CD4-positive, alpha-beta T cell treated with Interleukin-6 for 4 hours (primary cell): ENCODE data around the gene SUMF1.
"Not testable (repeated sequence)": the region's sequence is repeated elsewhere in the genome, so short reads cannot be mapped to it uniquely, and the experiment has no call there.

Experiments
- DNase-seq: peaks from one replicate; pipeline ENCODE4 v3.0.0-alpha.2; 2020; ENCODE audit warnings: mixed read lengths

Gene SUMF1

DNA sequence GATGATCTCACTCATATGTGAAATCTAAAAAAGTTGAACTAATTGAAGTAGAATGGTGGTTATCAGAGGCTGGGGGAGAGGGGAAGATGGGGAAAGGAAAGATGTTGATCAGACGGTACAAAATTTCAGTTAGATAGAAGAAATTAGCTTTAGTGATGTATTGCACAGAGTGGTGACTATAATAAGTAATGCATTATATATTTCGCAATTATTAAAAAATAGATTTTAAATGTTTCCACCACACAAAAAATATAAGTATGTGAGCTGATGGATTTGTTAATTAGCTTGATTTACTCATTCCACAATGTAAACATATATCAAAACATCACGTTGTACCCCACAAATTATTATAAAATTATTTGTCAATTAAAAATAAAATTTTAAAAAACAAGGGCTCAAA lies 8.1 kb downstream of the SUMF1 start:
- no peak for DNase-seq

DNA sequence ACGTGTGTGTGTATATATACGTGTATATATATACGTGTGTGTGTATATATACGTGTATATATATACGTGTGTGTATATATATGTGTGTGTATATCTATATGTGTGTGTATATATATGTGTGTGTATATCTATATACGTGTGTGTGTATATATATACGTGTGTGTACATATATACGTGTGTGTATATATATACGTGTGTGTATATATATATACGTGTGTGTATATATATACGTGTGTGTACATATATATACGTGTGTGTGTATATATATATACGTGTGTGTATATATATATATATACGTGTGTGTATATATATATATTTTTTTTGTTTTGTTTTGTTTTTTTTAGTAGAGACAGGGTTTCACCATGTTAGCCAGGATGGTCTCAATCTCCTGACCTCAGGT lies 10.3 kb downstream of the SUMF1 start:
- DNase-seq, result not testable (repeated sequence)

DNA sequence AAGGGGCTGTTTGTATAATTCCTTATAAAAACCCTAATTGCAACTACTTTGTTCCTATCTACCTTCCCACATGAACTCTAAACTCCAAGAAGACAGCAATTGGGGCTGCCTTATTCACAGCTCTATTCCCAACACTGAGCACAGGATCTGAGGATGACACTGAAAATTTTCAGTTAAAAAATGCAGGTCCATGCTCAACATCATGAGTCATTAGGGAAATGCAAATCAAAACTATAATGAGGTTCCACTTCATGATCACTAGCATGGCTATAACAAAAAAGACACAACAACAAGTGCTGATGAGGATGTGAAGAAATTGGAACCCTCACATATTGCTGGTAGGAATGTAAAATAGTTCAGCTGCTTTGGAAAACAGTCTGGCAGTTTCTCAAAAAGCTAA lies 12.9 kb downstream of the SUMF1 start:
- DNase-seq, result no peak

DNA sequence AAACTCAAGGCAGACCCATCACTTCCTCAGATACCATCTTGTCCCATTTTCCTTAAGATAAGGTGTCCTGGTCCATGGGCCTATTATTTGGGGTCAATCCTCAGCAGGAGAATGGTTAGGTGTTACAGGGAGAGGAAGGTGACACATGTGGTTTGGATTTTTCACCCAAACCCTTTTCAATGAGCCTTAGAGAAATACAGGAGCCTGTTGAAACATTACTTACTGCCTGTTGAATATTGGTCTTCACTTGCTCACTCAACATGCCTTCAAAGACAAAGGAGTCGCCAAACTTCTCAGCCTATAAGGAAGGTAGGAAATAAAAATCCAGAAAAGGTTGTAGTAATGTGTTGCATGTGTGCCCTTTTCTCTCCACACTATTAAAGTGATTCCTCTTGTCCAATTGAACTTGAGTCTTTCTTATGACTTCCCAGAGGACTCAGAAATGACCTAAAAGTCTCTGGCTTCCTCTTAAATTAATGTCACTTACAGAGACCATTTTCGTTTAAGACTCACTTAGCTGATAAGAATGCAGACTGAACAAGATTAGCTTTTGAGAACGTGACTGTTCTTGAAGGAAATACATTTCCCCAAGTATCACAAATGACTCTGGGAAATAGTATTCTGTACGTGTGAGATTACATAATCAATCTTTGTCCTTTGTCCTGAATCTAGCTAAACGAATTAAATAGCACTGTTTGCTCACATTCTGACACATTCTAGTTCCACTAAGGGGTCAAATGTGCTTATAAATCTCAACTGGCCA lies 17.8 kb downstream of the SUMF1 start:
- no peak for DNase-seq

DNA sequence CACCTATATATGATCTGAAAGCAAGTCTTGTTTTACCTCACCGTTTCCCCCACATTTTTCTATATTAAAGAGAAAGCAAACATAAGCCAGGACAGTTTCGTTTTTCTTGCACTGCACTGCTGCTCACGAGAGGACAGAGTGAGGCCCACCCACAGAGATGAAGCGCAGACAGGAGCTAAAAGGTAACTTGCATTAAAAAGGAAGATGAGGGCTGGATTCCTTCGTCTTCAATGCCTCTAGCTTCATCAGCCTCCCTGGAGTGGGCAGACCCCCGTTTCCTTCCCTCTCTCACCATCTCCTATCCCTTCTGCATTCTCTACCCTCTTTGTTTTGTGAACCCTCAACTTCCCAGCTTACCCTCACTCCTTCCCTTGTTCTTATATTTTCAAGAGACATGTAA lies 18.9 kb downstream of the SUMF1 start:
- no peak for DNase-seq

DNA sequence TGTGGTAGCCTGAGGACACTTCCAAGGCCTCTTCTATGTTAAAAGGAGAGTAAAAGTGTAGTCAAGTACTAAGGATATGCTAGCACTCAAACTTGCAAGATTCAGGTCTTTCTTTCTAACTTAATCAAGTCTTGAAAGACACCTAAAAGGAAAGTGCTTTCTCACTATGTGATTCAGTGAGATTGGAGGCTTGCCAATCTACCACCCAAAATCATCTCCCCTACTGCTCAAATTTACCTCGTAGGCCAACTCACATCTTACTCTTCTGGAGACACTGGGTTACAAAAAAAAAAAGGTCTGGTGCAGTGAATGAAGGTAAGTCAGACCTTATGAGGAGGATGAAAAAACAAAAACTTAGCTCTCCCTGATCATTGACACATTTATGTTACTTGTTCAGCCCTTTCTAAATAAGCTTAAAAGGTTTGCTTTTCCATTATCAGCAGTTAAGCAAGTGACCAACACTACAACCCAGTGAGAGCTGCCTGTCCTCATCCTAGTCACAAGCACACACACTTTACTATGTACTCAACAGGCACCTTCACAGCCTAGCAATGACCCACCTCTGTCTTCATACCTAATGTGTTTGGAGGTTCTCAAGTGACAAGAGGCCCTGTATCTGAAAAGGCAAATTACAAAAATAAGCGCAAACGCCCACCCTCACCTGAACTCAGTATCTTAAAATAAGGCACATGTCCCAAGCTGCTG lies 19.6 kb downstream of the SUMF1 start:
- DNase-seq, result no peak

DNA sequence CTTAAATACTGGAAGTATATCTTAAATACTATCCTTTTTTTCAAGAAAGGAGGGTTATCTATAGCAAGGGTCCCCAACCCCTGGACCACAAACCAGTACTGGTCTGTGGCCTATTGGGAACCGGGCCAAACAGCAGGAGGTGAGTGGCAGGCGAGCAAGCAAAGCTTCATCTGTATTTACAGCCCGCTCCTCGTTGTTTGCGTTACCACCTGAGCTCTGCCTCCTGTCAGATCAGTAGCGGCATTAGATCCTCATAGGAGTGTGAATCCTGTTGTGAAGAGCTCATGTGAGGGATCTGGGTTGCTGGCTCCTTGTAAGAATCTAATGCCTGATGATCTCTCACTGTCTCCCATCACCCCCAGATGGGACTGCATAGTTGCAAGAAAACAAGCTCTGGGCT lies 26.1 kb downstream of the SUMF1 start:
- DNase-seq, result no peak

DNA sequence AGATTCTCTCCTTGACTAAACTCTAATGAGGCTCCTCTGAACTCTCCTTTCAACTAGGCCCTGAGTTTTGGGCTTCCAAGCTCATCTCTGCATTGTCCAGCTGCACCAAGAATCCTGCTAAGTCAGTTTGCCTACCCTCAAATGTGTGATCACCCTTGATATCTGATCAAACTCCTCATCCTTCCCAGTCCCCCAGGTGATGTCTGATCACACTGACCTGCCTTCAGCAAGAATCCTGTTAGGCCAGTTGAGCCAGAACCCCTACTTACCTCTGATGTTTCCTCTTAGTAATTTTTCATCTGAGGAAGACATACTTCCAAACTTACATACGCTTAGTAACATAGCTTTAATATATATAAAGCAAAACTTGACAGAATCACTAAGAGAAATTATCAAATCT lies 28.8 kb downstream of the SUMF1 start:
- no peak for DNase-seq

DNA sequence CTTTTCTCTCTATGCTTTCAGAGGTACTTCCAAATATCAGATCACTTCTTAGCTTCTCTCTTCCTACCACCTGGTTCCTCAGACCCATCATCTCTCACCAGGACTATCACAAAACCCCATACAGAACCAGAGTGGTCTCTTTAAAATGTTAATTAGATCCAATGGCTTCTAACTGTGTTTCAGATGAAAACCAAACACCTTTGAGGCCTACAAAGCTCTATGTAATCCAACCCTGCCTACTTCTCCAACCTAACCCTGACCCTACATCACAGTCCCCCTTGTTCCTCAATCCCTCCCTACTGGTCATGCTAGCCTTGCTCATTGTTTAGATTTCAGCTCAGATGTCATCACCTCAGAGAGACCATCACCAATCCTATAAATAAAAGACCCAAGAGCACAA lies 34.8 kb downstream of the SUMF1 start:
- no peak for DNase-seq

DNA sequence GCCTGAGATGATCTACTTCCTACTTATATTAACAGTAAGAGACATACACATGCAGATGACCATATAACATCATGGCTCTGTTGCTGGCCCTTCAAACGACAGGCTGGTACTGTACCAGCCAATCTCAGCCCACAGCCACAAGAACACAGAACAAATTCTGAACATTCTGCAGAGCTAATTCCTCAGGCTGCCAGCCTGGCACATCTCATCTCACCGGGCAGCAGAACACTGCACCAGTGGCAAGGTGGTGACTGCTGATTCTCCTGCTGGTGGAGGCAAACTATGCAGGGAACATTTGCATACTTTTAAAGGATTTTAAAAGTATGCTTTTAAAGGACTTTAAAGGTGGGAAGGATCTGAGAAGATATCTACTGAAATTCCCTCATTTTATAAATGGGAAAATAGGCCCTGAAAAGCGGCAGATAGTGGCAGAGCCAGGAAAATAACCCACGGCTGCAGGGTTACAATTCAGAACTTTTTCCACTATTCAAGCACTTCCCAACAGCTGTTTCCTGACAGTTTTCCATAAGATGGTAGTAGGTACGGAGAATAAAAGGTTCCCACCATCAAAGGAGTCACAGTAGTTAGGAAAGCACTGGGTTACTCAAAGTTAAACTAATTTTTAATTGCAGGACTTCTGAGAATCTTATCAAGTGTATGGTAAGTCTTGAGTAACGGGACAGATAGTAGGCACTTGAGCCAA lies 37.3 kb downstream of the SUMF1 start:
- DNase-seq, result no peak

DNA sequence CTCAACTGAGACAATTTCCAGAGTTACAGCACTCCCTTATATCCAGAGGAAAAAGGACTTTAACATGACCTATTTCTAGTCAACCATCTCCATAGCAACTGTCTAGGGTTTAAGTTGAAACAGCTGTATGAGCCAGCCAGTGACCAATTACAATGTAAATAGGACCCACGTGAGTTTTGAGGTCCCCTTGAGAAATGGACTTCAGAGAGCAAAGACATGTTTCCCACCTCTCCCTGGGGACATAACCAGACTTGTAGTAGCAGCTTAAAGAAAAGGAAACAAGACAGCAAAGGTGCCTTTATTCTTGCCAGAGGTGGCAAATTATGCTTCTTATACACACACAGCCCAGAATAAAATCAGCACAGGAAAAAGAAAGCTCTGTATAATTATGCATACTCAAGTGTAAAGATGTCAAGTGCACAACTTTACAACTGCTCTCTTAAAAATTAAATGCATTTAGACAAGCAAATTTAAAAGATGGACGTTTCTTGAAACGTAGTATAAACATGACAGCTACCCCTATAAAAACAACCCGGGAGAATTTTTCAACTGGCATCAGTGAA lies 40.2 kb downstream of the SUMF1 start:
- DNase-seq, result no peak

DNA sequence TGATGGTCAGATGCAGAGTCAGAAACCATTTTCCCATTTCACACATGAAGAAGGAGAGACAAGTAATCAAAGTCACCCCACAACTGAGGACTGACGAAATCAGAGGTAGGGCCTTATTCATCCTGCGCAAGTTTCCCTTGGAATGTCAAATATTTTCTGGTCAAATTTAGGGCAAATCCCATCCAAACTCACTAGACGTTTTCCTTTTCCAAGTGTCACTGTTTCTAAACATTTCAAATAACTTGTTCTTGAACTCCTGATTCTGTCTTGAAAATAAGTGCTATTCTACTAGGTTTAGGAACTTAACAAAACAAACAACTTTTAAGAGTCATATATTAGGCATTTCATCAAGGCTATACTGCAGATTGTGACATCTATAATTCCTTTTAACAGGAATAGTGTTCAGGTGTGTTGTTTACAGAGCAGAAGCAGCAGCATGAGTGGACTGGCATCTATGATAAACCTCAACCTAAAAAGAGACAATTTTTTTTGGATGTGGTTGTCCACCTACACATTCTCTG lies 40.7 kb downstream of the SUMF1 start:
- DNase-seq, result no peak

DNA sequence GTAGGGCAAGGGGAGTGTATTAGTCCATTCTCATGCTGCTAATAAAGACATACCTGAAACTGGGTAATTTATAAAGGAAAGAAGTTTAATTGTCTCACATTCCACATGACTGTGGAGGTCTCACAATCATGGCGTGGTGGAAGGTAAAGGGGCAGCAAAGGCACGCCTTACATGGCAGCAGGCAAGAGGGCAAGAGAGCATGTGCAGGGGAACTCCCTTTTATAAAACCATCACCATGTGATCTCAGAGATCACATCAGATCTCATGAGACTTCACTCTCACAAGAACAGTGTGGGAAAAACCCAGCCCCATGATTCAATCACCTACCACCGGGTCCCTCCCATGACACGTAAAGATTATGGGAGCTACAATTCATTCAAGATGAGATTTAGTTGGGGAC lies 41.4 kb downstream of the SUMF1 start:
- no peak for DNase-seq

DNA sequence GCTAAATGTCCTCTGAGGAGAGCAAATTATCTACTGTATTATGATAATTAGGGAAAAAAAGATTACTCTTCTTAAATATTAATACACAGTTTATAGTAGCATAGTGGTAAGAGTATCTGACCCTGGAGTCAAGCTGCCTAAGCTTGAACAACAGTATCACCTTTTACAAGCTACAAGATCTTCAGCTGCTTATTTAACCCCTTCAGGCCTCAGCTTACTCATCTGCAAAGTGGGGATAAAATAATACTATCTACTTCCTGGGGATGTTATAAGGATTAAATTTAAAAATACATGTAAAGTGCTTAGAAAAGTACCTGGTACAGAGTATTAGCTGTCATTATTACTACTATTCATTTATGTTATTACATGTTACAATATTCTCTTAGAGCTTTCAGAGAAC lies 42.0 kb downstream of the SUMF1 start:
- DNase-seq, result no peak

DNA sequence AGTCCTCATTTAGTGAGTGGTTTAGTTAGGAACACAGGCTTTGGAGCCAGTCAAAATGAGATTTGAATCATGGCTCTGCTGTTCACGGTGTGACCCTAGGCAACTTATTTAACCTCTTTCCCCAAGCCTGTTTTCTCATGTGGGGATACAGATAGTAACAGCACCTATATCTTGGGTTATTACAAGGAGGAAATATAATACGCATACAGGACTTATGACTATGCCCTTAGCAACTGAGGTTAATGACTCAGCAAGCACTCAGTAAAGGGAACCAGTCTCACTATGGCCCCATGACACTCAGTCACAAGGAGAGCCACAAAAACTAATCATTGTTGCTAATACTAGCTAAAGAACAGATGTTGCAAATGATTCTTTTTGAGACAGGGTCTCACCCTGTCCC lies 45.9 kb downstream of the SUMF1 start:
- DNase-seq, result no peak

DNA sequence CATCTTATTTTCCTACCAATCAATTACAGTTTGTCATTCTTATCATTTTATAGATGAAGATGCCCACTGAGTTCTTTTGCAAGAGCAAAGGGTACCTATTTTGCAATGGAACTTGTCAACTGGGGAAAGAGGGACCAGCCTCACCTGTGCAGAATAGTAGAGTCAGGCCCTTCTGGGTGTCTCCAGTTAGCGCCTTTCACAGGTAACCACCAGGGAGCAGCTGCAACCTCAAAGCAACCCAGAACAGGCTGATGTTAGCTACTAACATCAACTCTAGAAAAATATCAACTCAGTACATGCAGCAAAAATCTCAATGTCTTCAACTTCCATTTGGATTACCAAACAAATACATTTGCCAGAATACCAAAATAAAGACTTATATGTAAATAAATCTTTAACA lies 47.1 kb downstream of the SUMF1 start:
- no peak for DNase-seq

DNA sequence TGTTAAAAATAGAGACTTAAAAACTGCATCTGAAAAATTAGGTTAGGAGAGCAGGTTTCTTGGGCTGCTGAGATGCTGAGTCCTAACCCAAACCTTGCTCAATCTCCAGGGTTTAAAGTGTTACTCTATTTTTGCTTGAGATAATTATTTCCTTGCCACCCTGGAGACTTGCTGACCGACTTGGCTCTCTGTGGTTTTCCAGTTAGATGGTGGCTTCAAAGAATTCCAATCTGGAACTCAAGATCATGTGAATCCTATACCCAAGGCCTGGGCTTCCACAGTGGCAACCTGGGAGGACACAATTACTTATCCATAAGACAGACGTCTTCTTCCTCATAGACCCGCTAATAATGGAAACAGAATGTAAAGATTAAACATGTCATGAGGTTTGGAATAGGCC lies 47.7 kb downstream of the SUMF1 start:
- no peak for DNase-seq

DNA sequence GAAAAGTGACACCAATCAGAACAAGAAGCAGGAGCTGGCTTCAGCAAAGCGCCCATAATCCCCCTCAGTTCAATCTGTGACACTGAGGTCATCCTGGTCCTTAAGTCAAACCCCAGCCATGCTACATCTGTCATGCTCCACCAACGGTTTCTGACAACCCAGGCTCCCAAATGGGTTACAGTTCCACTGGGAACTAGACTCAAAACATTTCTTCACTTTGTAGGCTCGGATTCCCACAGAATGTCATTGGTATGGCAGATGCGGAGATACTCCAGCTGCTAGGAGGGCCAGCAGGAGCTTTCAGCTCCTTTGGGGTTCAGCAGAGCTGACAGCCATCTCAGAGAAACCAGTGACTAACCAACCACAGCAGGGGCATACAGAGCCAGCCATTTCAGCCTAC lies 48.9 kb downstream of the SUMF1 start:
- DNase-seq, result no peak

DNA sequence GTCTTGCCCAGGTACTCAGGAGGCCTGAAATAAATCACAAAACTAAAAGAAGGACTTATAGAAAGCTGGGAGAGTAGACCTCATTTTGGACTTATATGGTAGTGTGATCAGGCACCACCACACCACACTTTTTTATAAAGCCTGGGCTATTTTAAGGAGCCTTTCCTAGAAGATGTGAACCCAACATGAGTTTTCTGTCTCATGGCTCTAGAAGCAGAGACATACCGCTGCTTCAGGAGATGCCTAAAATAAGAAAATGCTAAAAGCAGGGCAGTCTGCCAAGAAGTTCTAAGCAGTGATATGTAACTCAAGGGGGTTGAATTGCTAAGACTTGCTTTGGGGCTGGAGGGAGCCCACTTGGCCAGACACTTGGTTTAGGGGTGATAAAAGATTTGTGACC lies 49.6 kb downstream of the SUMF1 start:
- DNase-seq, result no peak

DNA sequence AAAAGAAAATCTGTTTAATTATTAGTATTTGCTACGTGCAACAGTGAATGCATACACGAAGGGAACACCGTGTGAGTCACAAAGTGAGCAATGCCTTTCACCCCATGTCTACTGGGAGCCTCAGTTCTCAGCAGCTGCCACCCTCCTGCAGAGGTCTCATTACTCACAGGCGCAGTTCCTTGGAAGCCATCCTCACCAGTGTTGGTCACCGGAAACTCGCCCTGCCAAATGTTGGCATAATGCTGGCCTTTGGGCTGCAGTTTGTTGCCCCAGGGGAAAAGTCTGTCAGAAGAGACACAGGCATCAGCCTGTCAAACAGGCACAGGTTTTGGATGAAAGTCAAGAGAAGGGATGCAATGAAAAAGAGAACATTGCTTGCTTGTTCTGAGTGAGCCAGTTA lies 50.1 kb downstream of the SUMF1 start:
- DNase-seq, result no peak

DNA sequence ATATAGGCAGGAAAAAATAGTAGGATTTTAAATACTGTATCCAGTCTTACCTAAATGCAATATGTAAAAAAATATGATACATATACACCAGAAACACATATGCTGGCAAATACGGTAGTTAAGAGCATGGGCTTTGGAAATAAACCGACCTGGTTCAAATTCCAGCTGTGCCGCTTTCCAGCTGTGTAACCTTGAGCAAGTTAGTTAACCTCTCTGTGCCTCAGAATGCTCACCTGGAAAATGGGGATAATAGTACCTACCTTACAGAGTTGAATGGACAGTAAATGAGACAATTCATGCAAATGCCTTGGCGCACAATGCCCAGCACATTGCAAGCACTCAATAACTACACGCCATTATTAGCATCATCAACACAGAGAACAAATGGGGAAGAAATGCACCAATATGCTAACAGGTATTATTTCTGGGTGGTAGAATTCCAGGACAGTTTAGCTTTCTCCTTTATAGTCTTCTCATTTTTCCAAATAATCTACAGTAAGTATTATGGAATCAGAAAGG lies 50.6 kb downstream of the SUMF1 start:
- DNase-seq, result no peak

DNA sequence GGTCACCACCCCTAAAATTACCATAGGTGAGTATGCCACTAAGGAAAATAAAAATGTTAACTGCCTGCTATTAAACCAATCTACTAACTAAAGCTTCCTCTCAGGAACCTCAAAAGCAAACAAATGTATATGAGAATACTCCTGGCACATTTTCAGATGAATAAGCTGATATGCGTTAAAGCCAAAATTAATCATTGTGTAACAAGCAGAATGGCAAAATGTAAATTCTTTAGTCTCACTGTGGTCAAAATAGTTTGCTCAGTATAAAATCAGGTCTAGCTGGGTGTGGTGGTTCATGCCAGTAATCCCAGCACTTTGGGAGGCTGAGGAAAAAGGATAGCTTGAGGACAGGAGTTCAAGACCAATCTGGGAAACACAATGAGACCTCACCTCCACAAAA lies 53.6 kb downstream of the SUMF1 start:
- DNase-seq, result no peak

DNA sequence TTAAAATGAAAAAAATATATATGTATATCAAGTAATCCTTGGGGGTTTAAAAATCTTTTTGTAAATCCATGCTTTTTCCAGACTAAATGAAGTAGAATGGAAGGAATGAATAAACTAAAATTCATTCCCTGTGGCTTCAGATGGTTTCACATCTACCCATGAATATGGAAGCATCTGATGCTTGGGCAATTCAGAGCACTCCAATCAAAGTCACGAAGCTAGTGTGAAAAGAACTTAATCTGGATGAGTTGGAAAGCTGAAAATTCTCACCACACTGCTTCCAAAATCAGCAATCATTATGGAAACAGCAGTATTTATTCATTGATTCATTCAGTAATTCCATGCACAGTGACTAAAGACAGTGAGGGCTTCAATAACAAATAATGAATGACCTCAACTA lies 55.2 kb downstream of the SUMF1 start:
- no peak for DNase-seq
